HepG2 (cell line): Measurements from ENCODE around the gene IPO8. TPM values are rescaled to one million over a fixed set of nuclear protein-coding genes. Genes with fewer than 3 reads are reported as not detected.

ENCODE experiments used
- ATAC-seq: fragments of 200-7000 bp; cut with Tn5 transposase; 3 replicates; pipeline ENCODE4 v1.9.1; 2020; ENCODE audit warnings: mild to moderate bottlenecking, moderate library complexity
- BruUV-seq: library from RNA; stranded (reverse); fragments of 400-500 nt; replicated peaks from 2 replicates; lab custom pipeline; 2021; lab: Mats Ljungman, UMichigan
- CTCF ChIA-PET: fragments of 300-600 bp; formaldehyde crosslinking; extraction: SDS; loops from one replicate; lab custom pipeline; 2021; ENCODE audit warnings: low total read pairs, inconsistent platforms, low intra/inter-chr PET ratio; lab: Yijun Ruan, JAX
- POLR2A ChIA-PET: fragments of 350-600 bp; sonication (Branson Sonifier 250); formaldehyde crosslinking; loops from one replicate; lab custom pipeline; 2020; ENCODE audit warnings: antibody characterized with exemption, inconsistent platforms; lab: Yijun Ruan, JAX
- DNase-seq: peaks from one replicate; pipeline ENCODE4 v3.0.0-alpha.2; 2015; ENCODE audit warnings: low spot score
- FAIRE-seq: peaks from 3 replicates; lab custom pipeline; 2011; peaks lifted over from hg19 to GRCh38; lab: Jason Lieb, UNC
- H2AFZ ChIP-seq: one replicate; pipeline ENCODE4 v1.6.1; 2011; ENCODE audit warnings: low read length, inconsistent platforms
- H3K27ac ChIP-seq: fragments of 300-600 bp; 3 replicates; pipeline ENCODE4 v1.8.0; 2011; ENCODE audit warnings: mixed run types, mild to moderate bottlenecking, mixed read lengths, low read length, inconsistent platforms; ENCODE audit not compliant: insufficient read depth; ENCODE audit errors: extremely low read length
- H3K27me3 ChIP-seq, 2 experiments: fragments of 200-600 bp in 1 of 2; 2 replicates in 1 of 2; 3 replicates in 1 of 2; pipeline versions ENCODE4 v1.6.0 to v1.8.0; 2011; ENCODE audit warnings: low read length in 2 of 2, mild to moderate bottlenecking in 2 of 2, moderate library complexity in 2 of 2, inconsistent platforms in 1 of 2; ENCODE audit not compliant: insufficient read depth in 2 of 2, control insufficient read depth in 1 of 2
- H3K36me3 ChIP-seq, 2 experiments: fragments of 200-600 bp in 1 of 2; replicated peaks in 1 of 2; 2 replicates in 1 of 2; 3 replicates in 1 of 2; pipeline versions ENCODE4 v1.5.1 to v1.8.0; 2011; ENCODE audit warnings: low read length in 2 of 2, inconsistent platforms in 1 of 2; ENCODE audit not compliant: insufficient read depth in 2 of 2, control insufficient read depth in 1 of 2
- H3K4me1 ChIP-seq: 2 replicates; pipeline ENCODE4 v1.5.1; 2012; ENCODE audit warnings: low read length, inconsistent platforms; ENCODE audit not compliant: insufficient read depth
- H3K4me2 ChIP-seq: 2 replicates; pipeline ENCODE4 v1.6.0; 2011; ENCODE audit warnings: low read depth, low read length, inconsistent platforms
- H3K4me3 ChIP-seq, 3 experiments: fragments of 200-600 bp in 1 of 3; sonication (generic), shearing (Covaris generic) in 1 of 3; replicated peaks in 1 of 3; 2 replicates each; pipeline ENCODE4 v1.5.1; 2011 to 2016; ENCODE audit warnings: low read length in 3 of 3, inconsistent platforms in 2 of 3, low read depth in 2 of 3, mild to moderate bottlenecking in 2 of 3, control low read depth in 1 of 3, mixed read lengths in 1 of 3; ENCODE audit not compliant: insufficient read depth in 1 of 3
- H3K79me2 ChIP-seq: one replicate; pipeline ENCODE4 v1.6.1; 2011; ENCODE audit warnings: low read length, inconsistent platforms; ENCODE audit not compliant: insufficient read depth
- H3K9ac ChIP-seq: 2 replicates; pipeline ENCODE4 v1.6.0; 2011; ENCODE audit warnings: mild to moderate bottlenecking, low read depth, low read length, inconsistent platforms; ENCODE audit not compliant: insufficient read depth
- H3K9me3 ChIP-seq: 2 replicates; pipeline ENCODE4 v1.5.1; 2012; ENCODE audit warnings: mild to moderate bottlenecking, low read length
- H4K20me1 ChIP-seq: 2 replicates; pipeline ENCODE4 v1.6.0; 2011; ENCODE audit warnings: inconsistent platforms, mild to moderate bottlenecking, low read length, moderate library complexity; ENCODE audit not compliant: insufficient read depth
- KMT2A ChIP-seq: sonication (generic); formaldehyde crosslinking; IDR thresholded peaks from 2 replicates; pipeline ENCODE4 v1.4.0; 2020; ENCODE audit warnings: missing genetic modification reagents
- LBX2 ChIP-seq: sonication (generic); formaldehyde crosslinking; IDR thresholded peaks from 2 replicates; pipeline ENCODE4 v1.5.0; 2020; ENCODE audit warnings: missing genetic modification reagents, mild to moderate bottlenecking, borderline replicate concordance
- MED13 ChIP-seq: sonication (generic); formaldehyde crosslinking; IDR thresholded peaks from 2 replicates; pipeline ENCODE4 v1.5.0; 2020; ENCODE audit warnings: missing genetic modification reagents
- MTF1 ChIP-seq: sonication (generic); formaldehyde crosslinking; IDR thresholded peaks from 2 replicates; pipeline ENCODE4 v1.5.0; 2020; ENCODE audit warnings: missing genetic modification reagents
- TCF12 ChIP-seq, 2 experiments: fragments of 450-650 bp in 1 of 2; sonication (generic) in 1 of 2; formaldehyde crosslinking in 1 of 2; IDR thresholded peaks; 2 replicates each; pipeline versions ENCODE4 v1.6.1 to v1.8.0; 2017 to 2022; ENCODE audit warnings: antibody characterized with exemption in 1 of 2, mild to moderate bottlenecking in 1 of 2, missing genetic modification reagents in 1 of 2, moderate library complexity in 1 of 2
- ZMYM3 ChIP-seq: sonication (generic); formaldehyde crosslinking; IDR thresholded peaks from 2 replicates; pipeline ENCODE4 v1.5.1; 2020; ENCODE audit warnings: mild to moderate bottlenecking, missing genetic modification reagents
- ZNF451 ChIP-seq: sonication (generic); formaldehyde crosslinking; IDR thresholded peaks from 2 replicates; pipeline ENCODE4 v1.5.0; 2020; ENCODE audit warnings: mild to moderate bottlenecking, missing genetic modification reagents
- ZNF737 ChIP-seq: sonication (generic); formaldehyde crosslinking; IDR thresholded peaks from 2 replicates; pipeline ENCODE4 v1.5.0; 2020; ENCODE audit warnings: missing genetic modification reagents, mild to moderate bottlenecking, borderline replicate concordance
- ZSCAN20 ChIP-seq: sonication (generic); formaldehyde crosslinking; IDR thresholded peaks from 2 replicates; pipeline ENCODE4 v1.4.0; 2020; ENCODE audit warnings: missing genetic modification reagents, mild to moderate bottlenecking, borderline replicate concordance
- WGBS: methylation state at CpG from one replicate; pipeline ENCODE4 v1.1.6; 2017; ENCODE audit warnings: low lambda C conversion rate; 5-methylcytosine and 5-hydroxymethylcytosine counted together
- in situ Hi-C: cut with HindIII; loops from 2 replicates; pipeline ENCODE4 v1.10.0; 2017; ENCODE audit warnings: low pct_unique_long_range_greater_than_20kb; ENCODE audit not compliant: extremely low pct_ligation_motif_present
- intact Hi-C: fragments of 100-400 bp; cut with micrococcal nuclease; formaldehyde crosslinking; loops from one replicate; pipeline ENCODE4 v1.10.0; 2022; ENCODE audit not compliant: unreplicated experiment
- polyA plus RNA-seq, 8 experiments: library from polyadenylated mRNA; depleted of rRNA in 3 of 8; stranded (reverse) in 7 of 8; unstranded in 1 of 8; fragments of >200 nt; fragmentation: Illumina TruSeq in 4 of 8; extraction: Trizol in 4 of 8; gene quantifications; 2 replicates each; pipeline versions ENCODE4 v1.2.1 to v1.2.3, GENCODE V29; 2011 to 2016; ENCODE audit warnings: low read depth in 4 of 8, missing spikeins in 1 of 8, mixed read lengths in 1 of 8; ENCODE audit not compliant: insufficient read depth in 1 of 8
- total RNA-seq, 5 experiments: library from RNA; depleted of rRNA; stranded (reverse); fragments of >200 nt; fragmentation: Illumina TruSeq; extraction: Trizol; gene quantifications; 2 replicates each; pipeline ENCODE4 v1.2.3, GENCODE V29; 2016; ENCODE audit warnings: low read depth in 1 of 5
- TF ChIP-seq, protein P1 (sequence below): sonication (generic); formaldehyde crosslinking; IDR thresholded peaks from 2 replicates; pipeline ENCODE4 v1.5.0; 2020; ENCODE audit warnings: missing genetic modification reagents, mild to moderate bottlenecking, borderline replicate concordance
- TF ChIP-seq, protein P2 (sequence below): sonication (generic); formaldehyde crosslinking; IDR thresholded peaks from 2 replicates; pipeline ENCODE4 v1.5.0; 2020; ENCODE audit warnings: missing genetic modification reagents
- TF ChIP-seq, protein P3 (sequence below): IDR thresholded peaks from 2 replicates; pipeline ENCODE4 v1.6.1; 2016; ENCODE audit warnings: missing compliant biosample characterization, missing genetic modification reagents, borderline replicate concordance
- TF ChIP-seq, protein P4 (sequence below): sonication (generic); formaldehyde crosslinking; IDR thresholded peaks from 2 replicates; pipeline ENCODE4 v1.4.0; 2020; ENCODE audit warnings: missing genetic modification reagents, borderline replicate concordance
- TF ChIP-seq, protein P5 (sequence below): sonication (generic); formaldehyde crosslinking; IDR thresholded peaks from 2 replicates; pipeline ENCODE4 v1.4.0; 2020; ENCODE audit warnings: mild to moderate bottlenecking, missing genetic modification reagents

The IPO8 gene
- total and polyA plus RNA-seq, 2 of the 13 experiments (the other 11 are each of a cell fraction or from before 2014, with no cell fraction given) = 6.3 to 21.8 TPM

DNA sequence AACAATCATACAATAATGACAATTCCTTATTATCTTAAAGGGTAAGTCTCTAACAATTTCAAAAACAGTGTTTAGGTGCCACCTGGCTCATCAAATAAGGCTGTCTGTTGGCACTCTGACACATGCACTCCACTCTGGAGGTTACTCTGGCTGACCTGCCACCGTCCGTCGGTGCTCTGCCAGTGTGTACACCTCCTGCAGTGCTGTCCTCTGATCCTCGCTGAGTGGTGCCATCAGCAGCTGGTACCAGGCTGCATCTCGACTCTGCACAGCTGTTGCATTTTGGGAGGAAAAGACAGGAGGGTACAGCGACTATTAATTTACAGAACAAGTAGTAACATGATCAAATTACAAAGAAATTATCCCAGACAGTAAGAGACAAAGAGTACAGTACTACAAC lies 63.9 kb downstream of the IPO8 start (continued):
- TF ChIP-seq LBX2 (no peak), KMT2A (no peak)

GRCh38 chr12:30630979-30631285 lies 64.7 kb downstream of the IPO8 start:
- POLR2A ChIA-PET = no interaction called here
- Histone ChIP-seq H3K9me3 (no peaks in the 10 kb centered on the region), H3K27me3 (no peaks in the 10 kb centered on the region; a peak in 1 of 5 replicates), H3K79me2 (no peaks in the 10 kb centered on the region), H3K27ac (no peak overlapping the region), H3K4me3 (no peak overlapping the region), H4K20me1 (no peaks in the 10 kb centered on the region), H2AFZ (no peak overlapping the region), H3K4me2 (no peak overlapping the region), H3K9ac (no peak overlapping the region), H3K4me1 (peaks cover 11% of the 10 kb centered on the region), H3K36me3 (peaks cover 2 to 31% of the 10 kb centered on the region in 2 experiments; a peak in 4 of 5 replicates)
- FAIRE-seq (no peak), DNase-seq (no peak), ATAC-seq (no peak)
- 98% methylated on average over 3 of the region's 3 CpGs for WGBS
- CTCF ChIA-PET = no interaction called here
- in situ Hi-C loops = no loop called here
- intact Hi-C loops = no loop called here
- BruUV-seq = no TSS peak
- TF ChIP-seq, protein P1, sequence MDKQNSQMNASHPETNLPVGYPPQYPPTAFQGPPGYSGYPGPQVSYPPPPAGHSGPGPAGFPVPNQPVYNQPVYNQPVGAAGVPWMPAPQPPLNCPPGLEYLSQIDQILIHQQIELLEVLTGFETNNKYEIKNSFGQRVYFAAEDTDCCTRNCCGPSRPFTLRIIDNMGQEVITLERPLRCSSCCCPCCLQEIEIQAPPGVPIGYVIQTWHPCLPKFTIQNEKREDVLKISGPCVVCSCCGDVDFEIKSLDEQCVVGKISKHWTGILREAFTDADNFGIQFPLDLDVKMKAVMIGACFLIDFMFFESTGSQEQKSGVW (CRISPR knock-in tag) = no peak
- no peak for TF ChIP-seq ZMYM3
- TF ChIP-seq ZSCAN20 (CRISPR knock-in tag) = no peak
- TF ChIP-seq, protein P2, sequence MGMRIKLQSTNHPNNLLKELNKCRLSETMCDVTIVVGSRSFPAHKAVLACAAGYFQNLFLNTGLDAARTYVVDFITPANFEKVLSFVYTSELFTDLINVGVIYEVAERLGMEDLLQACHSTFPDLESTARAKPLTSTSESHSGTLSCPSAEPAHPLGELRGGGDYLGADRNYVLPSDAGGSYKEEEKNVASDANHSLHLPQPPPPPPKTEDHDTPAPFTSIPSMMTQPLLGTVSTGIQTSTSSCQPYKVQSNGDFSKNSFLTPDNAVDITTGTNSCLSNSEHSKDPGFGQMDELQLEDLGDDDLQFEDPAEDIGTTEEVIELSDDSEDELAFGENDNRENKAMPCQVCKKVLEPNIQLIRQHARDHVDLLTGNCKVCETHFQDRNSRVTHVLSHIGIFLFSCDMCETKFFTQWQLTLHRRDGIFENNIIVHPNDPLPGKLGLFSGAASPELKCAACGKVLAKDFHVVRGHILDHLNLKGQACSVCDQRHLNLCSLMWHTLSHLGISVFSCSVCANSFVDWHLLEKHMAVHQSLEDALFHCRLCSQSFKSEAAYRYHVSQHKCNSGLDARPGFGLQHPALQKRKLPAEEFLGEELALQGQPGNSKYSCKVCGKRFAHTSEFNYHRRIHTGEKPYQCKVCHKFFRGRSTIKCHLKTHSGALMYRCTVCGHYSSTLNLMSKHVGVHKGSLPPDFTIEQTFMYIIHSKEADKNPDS (CRISPR knock-in tag) = no peak
- TF ChIP-seq ZNF737 (CRISPR knock-in tag) = no peak
- TF ChIP-seq, protein P3, sequence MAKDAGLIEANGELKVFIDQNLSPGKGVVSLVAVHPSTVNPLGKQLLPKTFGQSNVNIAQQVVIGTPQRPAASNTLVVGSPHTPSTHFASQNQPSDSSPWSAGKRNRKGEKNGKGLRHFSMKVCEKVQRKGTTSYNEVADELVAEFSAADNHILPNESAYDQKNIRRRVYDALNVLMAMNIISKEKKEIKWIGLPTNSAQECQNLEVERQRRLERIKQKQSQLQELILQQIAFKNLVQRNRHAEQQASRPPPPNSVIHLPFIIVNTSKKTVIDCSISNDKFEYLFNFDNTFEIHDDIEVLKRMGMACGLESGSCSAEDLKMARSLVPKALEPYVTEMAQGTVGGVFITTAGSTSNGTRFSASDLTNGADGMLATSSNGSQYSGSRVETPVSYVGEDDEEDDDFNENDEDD (CRISPR knock-in tag) = no peak
- no peak for TF ChIP-seq MED13 (CRISPR knock-in tag)
- TF ChIP-seq MTF1 (CRISPR knock-in tag) = no peak
- TF ChIP-seq, protein P4, sequence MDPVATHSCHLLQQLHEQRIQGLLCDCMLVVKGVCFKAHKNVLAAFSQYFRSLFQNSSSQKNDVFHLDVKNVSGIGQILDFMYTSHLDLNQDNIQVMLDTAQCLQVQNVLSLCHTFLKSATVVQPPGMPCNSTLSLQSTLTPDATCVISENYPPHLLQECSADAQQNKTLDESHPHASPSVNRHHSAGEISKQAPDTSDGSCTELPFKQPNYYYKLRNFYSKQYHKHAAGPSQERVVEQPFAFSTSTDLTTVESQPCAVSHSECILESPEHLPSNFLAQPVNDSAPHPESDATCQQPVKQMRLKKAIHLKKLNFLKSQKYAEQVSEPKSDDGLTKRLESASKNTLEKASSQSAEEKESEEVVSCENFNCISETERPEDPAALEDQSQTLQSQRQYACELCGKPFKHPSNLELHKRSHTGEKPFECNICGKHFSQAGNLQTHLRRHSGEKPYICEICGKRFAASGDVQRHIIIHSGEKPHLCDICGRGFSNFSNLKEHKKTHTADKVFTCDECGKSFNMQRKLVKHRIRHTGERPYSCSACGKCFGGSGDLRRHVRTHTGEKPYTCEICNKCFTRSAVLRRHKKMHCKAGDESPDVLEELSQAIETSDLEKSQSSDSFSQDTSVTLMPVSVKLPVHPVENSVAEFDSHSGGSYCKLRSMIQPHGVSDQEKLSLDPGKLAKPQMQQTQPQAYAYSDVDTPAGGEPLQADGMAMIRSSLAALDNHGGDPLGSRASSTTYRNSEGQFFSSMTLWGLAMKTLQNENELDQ (CRISPR knock-in tag) = no peak
- TF ChIP-seq ZNF451 (CRISPR knock-in tag) = no peak
- TF ChIP-seq, protein P5, sequence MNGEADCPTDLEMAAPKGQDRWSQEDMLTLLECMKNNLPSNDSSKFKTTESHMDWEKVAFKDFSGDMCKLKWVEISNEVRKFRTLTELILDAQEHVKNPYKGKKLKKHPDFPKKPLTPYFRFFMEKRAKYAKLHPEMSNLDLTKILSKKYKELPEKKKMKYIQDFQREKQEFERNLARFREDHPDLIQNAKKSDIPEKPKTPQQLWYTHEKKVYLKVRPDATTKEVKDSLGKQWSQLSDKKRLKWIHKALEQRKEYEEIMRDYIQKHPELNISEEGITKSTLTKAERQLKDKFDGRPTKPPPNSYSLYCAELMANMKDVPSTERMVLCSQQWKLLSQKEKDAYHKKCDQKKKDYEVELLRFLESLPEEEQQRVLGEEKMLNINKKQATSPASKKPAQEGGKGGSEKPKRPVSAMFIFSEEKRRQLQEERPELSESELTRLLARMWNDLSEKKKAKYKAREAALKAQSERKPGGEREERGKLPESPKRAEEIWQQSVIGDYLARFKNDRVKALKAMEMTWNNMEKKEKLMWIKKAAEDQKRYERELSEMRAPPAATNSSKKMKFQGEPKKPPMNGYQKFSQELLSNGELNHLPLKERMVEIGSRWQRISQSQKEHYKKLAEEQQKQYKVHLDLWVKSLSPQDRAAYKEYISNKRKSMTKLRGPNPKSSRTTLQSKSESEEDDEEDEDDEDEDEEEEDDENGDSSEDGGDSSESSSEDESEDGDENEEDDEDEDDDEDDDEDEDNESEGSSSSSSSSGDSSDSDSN (CRISPR knock-in tag) = no peak
- no peak for TF ChIP-seq TCF12 (IDR thresholded peaks at IDR 0.05)
- no peak for TF ChIP-seq TCF12 (CRISPR knock-in tag; IDR thresholded peaks at IDR 0.05)
